IPS DF 6.9 (cell line): ENCODE data around the gene ANKFY1.

ENCODE experiments used
- DNase-seq: peaks from one replicate; pipeline ENCODE4 v3.0.0-alpha.2; 2013; ENCODE audit warnings: low read depth, low spot score
- H3K27ac ChIP-seq: one replicate; pipeline ENCODE4 v1.5.1; 2013; ENCODE audit warnings: low read length, control low read depth
- H3K27me3 ChIP-seq: 2 replicates; pipeline ENCODE4 v1.6.1; 2013; ENCODE audit warnings: mild to moderate bottlenecking, low read length; ENCODE audit not compliant: control insufficient read depth, insufficient read depth
- H3K36me3 ChIP-seq: 2 replicates; pipeline ENCODE4 v1.6.1; 2013; ENCODE audit warnings: low read length; ENCODE audit not compliant: control insufficient read depth, insufficient read depth
- H3K4me1 ChIP-seq: 2 replicates; pipeline ENCODE4 v1.6.1; 2013; ENCODE audit warnings: low read length; ENCODE audit not compliant: control insufficient read depth, insufficient read depth
- H3K4me3 ChIP-seq: 2 replicates; pipeline ENCODE4 v1.5.1; 2013; ENCODE audit warnings: mild to moderate bottlenecking, low read length
- H3K9me3 ChIP-seq: 2 replicates; pipeline ENCODE4 v1.6.1; 2013; ENCODE audit warnings: low read length, inconsistent platforms; ENCODE audit not compliant: control insufficient read depth, insufficient read depth
- WGBS: extraction: QIAGEN DNeasy Blood & Tissue Kit; methylation state at CpG from one replicate; pipeline ENCODE4 v1.1.7; 2013; ENCODE audit warnings: mixed read lengths, missing lambda C conversion rate; ENCODE audit not compliant: insufficient read length, insufficient coverage; 5-methylcytosine and 5-hydroxymethylcytosine counted together

Gene ANKFY1, protein sequence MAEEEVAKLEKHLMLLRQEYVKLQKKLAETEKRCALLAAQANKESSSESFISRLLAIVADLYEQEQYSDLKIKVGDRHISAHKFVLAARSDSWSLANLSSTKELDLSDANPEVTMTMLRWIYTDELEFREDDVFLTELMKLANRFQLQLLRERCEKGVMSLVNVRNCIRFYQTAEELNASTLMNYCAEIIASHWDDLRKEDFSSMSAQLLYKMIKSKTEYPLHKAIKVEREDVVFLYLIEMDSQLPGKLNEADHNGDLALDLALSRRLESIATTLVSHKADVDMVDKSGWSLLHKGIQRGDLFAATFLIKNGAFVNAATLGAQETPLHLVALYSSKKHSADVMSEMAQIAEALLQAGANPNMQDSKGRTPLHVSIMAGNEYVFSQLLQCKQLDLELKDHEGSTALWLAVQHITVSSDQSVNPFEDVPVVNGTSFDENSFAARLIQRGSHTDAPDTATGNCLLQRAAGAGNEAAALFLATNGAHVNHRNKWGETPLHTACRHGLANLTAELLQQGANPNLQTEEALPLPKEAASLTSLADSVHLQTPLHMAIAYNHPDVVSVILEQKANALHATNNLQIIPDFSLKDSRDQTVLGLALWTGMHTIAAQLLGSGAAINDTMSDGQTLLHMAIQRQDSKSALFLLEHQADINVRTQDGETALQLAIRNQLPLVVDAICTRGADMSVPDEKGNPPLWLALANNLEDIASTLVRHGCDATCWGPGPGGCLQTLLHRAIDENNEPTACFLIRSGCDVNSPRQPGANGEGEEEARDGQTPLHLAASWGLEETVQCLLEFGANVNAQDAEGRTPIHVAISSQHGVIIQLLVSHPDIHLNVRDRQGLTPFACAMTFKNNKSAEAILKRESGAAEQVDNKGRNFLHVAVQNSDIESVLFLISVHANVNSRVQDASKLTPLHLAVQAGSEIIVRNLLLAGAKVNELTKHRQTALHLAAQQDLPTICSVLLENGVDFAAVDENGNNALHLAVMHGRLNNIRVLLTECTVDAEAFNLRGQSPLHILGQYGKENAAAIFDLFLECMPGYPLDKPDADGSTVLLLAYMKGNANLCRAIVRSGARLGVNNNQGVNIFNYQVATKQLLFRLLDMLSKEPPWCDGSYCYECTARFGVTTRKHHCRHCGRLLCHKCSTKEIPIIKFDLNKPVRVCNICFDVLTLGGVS

DNA sequence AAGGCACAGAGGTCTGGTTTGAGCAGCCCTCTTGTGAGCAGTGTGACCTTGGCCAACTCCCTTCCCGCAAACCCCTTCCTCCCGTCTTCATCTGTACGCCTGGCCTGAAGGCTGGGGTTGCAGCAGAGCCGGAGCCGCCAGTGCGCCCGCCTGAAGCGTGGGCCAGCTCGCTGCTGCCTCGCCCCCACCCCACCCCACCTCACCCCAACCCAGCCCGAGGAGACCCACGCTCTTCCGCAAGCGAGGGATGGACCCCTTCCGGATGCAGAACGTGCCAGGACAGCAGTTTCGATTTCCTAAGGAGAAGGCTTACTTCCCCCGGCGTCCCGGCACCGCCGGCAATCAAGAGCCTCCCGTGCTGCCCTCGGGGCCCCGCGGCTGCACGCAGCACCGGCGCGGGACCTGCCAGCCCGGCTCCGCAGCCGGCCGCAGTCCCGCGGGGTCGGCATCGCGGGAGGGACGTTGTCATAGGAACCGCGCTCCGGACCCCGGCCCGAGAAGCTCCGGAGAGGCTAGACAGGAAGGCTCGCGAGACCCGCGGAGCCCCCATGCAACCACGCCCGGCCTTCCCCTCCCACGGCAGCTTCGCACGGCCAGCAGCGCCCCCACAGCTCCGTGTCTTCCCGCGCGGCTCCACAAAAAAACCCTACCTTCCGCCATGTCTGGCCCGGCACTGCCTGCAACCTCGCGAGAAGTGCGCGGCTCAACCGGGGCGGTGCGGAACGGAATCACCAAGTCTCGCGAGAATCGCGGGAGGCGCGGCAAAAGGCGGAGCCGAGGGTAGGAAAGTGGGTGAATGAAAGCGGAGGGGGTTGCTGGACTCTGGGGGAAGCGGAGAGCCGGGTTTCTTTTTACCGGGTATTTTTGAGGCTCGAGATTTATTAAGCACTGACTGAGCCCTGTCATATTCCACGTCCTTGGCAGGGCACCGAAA, at the start of gene ANKFY1:
Gene ANKFY1, minus strand, starts transcription at position 698 of the 934 bp plus-strand sequence. Its CDS starts 38 bp downstream, at position 660.
- Histone ChIP-seq H3K4me3 (peak within 1 kb of the TSS; percentile 87), H3K36me3 (0 out of 2 replicates have a peak, but pooled peaks cover 2% of the 10 kb centered on the region), H3K4me1 (no peaks in the 10 kb centered on the region), H3K27ac (no peak within 1 kb of the TSS), H3K27me3 (no peaks in the 10 kb centered on the region), H3K9me3 (no peaks in the 10 kb centered on the region)
- no CpG with 5 or more reads among the region's 85 CpGs for WGBS
- peak; percentile 85 for DNase-seq

DNA sequence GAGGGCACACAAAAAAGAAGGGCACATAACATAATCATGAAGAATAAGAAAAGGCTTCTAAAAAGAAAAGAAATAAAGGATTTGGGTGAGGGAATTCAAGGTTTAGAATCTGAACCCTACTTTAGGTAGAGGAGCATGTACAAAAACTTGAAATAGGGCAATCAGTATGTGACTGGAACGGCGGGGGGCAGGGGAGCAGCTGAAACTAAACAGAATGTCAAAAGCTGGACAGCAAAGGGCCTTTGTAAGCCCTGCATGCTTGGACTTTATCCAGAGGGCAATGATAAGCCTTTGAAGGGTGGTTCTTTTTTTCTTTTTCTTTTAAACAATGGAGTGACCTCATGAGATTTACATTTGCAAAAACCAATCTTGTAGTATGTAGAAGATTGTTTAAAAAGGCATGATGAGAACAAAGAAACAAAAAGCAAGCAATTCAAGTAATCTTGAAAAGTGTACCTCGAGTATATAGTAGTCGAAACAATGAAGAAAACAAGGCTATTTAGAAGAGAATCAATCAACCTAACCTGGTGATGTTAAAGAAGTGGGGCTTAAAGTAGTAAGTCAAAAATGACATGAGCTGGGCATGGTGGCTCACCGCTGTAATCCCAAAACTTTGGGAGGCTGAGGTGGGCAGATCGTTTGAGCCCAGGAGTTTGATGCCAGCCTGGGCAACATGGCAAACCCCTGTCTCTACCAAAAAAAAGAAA, 46.7 kb upstream of the ANKFY1 start:
- Histone ChIP-seq H3K9me3 (no peaks in the 10 kb centered on the region), H3K27me3 (no peaks in the 10 kb centered on the region), H3K27ac (no peak overlapping the region), H3K36me3 (no peaks in the 10 kb centered on the region), H3K4me3 (no peak overlapping the region), H3K4me1 (peaks cover 3% of the 10 kb centered on the region; the same call in 1 of the 2 replicates)
- no CpG with 5 or more reads among the region's 6 CpGs for WGBS
- no peak for DNase-seq

DNA sequence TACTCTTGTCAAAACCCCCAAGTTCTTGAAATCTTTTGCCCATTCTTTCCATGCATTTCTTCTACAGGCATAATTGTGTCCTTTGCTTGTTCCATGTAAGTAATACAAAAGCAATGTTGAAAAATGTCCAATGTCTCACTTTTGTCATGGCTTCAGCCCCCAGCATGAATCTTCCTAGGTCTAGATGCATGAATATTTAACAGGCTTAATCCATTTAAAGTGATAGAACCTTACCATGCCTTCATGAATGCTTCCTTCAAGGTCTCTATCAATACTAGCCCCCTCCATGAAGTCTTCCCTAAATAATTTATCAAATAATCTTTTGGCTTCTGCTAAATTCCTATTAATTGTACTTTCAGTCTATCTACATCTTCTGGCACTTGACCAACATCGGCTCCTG, 46.1 kb upstream of the ANKFY1 start:
- no peaks in the 10 kb centered on the region for H3K36me3 ChIP-seq
- H3K27me3 ChIP-seq, result no peaks in the 10 kb centered on the region
- H3K4me3 ChIP-seq, result no peak overlapping the region
- peaks cover 3% of the 10 kb centered on the region; the same call in 1 of the 2 replicates for H3K4me1 ChIP-seq
- no peak for DNase-seq
- H3K9me3 ChIP-seq, result no peaks in the 10 kb centered on the region
- no peak overlapping the region for H3K27ac ChIP-seq
- WGBS, result no CpG with 5 or more reads among the region's 1 CpG

DNA sequence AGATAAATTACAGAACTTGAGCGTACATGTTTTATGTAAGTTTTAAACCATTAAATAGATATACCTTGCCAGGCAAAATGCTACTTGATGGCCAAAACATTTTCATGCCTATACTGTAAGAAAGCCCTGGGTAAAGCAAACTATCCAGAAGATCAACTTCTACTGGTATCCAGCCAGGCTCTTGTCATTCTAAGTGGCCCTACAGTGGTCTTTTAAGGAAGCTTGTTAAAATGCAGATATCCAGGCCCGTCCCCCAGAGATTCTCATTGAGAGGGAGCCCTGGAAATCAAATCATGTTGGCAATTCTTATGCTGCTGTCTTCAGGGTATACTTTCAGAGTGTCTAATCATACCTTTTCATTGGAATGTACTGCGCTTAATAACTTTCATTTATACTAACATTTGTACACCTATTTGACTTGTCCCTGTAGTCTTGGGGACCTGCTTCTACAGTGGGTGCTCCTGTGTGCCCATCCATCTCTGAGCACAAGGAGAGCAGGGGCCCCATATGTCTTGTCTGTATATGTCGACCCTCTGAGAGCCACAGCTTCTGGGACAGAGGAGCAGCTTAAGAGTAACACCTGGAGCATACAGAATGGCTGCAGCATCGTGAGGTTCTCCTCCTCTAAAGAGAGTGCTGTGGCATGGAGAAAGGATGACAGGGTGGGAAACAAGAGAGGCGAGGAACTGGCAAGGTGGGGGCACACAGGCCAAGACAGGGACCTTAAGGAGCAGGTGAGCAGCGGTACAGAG, 43.6 kb upstream of the ANKFY1 start:
- Histone ChIP-seq H3K4me3 (no peak overlapping the region), H3K4me1 (peaks cover 3% of the 10 kb centered on the region; the same call in 1 of the 2 replicates), H3K27me3 (no peaks in the 10 kb centered on the region), H3K36me3 (no peaks in the 10 kb centered on the region; the same call in none of the 2 replicates), H3K27ac (peak overlapping the region; percentile 91), H3K9me3 (no peaks in the 10 kb centered on the region)
- peak; percentile 48 for DNase-seq
- no CpG with 5 or more reads among the region's 7 CpGs for WGBS

DNA sequence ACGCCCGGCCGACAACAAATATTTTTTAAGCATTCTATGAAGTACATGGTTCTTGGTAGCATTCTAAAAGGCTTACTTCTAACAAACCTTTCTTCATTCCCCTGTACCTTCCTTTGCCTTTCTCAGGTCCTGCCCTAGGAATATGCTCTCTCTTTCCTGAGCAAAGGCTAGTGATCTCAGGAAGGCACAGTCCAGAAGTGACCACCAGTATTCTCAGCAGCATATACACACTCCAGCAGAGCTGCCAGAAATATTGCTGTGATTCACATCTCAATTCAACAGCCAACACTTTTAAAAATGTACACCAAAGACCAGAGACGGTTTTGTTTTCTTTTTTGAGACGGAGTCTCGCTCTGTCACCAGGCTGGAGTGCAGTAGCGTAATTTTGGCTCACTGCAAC, 41.4 kb upstream of the ANKFY1 start:
- Histone ChIP-seq H3K27ac (no peak overlapping the region), H3K36me3 (peaks cover 4% of the 10 kb centered on the region), H3K4me3 (no peak overlapping the region), H3K27me3 (no peaks in the 10 kb centered on the region), H3K9me3 (no peaks in the 10 kb centered on the region), H3K4me1 (peaks cover 3% of the 10 kb centered on the region; the same call in 1 of the 2 replicates)
- no peak for DNase-seq
- no CpG with 5 or more reads among the region's 7 CpGs for WGBS

DNA sequence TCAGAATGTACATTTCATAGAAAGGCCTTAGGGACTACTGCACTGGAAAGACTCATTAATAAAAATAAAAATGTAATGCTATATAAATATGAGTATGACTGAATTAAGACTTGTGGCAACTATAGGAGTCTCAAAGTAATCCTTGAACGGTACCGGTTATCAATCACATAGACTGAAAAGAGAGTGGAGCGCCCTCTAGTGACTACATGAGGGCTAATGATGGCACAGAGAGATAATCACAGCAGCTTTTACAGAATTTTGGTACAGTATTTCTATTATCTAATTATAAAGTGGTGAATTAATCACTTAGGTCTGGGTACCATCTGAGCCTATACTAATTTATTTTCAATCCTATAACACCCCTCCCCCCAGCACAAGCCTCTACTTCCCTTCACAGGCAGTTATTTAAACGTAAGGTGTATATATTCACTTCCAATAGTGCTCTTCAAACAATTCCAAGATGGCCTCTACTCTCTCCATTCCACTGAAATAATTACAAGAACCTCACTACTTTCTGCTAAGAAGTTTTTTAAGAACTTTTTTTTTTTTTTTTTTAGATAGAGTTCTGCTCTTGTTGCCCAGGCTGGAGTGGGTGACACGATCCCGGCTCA, 40.7 kb upstream of the ANKFY1 start:
- no CpG with 5 or more reads among the region's 6 CpGs for WGBS
- H3K4me3 ChIP-seq, result no peak overlapping the region
- H3K9me3 ChIP-seq, result no peaks in the 10 kb centered on the region
- H3K36me3 ChIP-seq, result peaks cover 4% of the 10 kb centered on the region
- H3K27ac ChIP-seq, result no peak overlapping the region
- no peak for DNase-seq
- H3K27me3 ChIP-seq, result no peaks in the 10 kb centered on the region
- peaks cover 3% of the 10 kb centered on the region; the same call in 1 of the 2 replicates for H3K4me1 ChIP-seq

DNA sequence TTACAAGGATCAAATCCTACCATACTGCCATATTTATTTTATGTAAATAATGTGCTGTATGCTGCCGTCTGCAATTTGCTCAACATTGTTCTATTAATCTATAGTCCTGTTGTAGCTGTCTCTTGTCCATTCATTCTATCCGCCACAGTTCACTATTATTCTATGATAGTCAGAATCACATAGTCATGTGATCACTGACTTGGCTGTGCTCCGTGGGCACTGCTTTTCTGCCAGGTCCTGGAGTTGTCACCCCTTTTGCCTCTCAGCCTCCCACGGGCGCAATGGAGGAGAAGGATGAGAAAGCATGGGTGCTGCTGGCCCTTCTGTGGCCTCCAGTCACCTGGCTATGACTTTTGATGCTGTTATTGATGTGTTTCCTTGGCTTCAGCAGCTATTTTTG, 37.3 kb upstream of the ANKFY1 start:
- Histone ChIP-seq H3K27me3 (no peaks in the 10 kb centered on the region), H3K27ac (no peak overlapping the region), H3K36me3 (peaks cover 4% of the 10 kb centered on the region), H3K4me1 (no peaks in the 10 kb centered on the region), H3K4me3 (no peak overlapping the region), H3K9me3 (no peaks in the 10 kb centered on the region)
- no CpG with 5 or more reads among the region's 5 CpGs for WGBS
- no peak for DNase-seq

DNA sequence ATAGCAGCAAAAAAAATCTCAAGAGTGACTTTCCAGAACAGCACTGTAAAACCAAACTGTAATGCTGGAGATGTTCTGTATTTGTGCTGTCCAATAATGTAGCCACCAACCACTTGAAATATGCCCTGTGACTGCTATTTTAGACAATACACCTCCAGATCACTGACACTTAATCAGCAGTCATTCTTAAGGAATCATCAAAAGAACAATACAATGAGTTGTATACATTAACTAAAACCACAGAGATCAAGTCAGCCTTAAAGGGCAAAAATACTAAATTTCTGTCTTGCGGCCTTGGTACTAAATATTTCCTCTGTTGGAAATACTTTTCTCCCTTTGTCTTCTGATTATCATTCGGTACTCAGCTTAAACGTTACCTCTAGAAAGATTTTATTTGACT, 33.6 kb upstream of the ANKFY1 start:
- Histone ChIP-seq H3K36me3 (peaks cover 4% of the 10 kb centered on the region), H3K27ac (no peak overlapping the region), H3K4me1 (no peaks in the 10 kb centered on the region), H3K4me3 (no peak overlapping the region), H3K27me3 (no peaks in the 10 kb centered on the region), H3K9me3 (no peaks in the 10 kb centered on the region)
- DNase-seq, result no peak
- WGBS, result no CpG with 5 or more reads among the region's 3 CpGs
